DMS153 treated with DMSO at 0.1 percent for 48 hours (cell line): ENCODE data around the gene HNF4A.

Experiments used
- DNase-seq: peaks from one replicate; lab custom pipeline; 2025; ENCODE audit not compliant: unreplicated experiment; lab: John Stamatoyannopoulos, UW

HNF4A gene

DNA sequence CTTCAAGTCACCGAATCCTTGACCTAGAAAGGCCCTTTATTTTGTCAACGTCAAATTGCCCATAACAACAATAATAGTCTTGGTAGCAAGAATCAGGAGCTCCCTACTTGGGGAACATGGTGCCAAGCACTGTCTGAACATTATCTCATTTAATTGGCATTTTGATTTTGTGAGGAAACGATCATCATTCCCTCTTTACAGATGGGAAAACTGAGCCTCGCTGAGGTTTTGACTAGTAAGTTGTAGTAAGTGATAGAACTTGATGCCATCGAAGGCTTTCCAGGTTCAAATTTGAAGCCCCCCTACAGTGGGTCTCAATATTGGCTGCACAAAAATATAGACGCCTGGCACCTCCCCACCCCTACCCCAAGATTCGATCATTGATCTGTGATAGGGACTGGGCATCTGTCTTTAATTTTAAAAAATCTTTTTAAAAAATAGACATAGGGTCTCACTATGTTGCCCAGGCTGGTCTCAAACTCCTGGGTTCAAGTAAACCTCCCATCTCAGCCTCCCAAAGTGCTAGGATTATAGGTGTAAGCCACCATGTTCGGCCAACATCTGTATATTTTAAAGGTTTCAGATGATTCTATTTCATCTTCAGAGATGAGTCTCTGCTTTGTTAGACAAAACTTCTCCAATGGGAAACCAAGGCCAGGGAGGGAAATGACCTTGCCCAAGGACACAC, 36.7 kb downstream of the HNF4A start:
- no peak for DNase-seq

DNA sequence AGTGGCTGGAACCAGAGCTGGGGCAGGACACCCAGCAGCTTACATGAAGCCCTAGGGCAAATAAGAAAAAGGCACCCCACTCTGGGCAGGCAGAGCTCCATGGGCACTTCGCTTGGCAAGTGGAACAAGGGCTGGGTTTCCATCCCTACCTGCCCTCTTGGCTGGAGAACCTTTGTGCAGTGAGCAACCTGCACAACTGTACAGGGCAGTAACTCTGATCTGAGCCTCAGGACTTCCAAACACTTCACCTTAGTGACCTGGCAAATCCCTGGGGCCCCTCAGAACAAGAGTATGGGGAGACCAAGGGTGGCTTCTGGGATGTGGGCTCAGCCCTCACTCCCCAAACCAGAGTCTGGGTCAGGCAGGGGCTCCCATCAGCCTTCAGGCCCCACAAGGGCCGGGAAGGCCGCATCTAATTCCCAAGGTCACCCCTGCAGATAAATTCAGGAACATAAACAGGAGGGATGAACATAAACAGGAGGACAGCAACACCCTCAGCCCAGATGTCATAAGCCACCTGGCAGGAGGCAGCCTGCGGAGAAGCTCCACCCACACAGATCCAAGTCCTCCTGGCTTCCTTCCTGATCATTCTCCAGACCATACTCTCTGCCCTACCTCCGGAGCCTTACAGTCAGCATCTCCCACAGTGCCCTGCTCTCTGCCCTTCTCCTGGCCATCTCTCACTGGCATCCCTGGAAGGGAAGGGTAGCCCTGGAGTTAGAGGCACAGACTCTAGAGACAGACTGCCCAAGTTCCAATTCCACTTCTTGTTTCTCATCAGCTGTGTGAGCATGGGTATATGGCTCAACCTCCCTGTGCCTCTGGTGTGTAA, 37.5 kb downstream of the HNF4A start:
- no peak for DNase-seq

DNA sequence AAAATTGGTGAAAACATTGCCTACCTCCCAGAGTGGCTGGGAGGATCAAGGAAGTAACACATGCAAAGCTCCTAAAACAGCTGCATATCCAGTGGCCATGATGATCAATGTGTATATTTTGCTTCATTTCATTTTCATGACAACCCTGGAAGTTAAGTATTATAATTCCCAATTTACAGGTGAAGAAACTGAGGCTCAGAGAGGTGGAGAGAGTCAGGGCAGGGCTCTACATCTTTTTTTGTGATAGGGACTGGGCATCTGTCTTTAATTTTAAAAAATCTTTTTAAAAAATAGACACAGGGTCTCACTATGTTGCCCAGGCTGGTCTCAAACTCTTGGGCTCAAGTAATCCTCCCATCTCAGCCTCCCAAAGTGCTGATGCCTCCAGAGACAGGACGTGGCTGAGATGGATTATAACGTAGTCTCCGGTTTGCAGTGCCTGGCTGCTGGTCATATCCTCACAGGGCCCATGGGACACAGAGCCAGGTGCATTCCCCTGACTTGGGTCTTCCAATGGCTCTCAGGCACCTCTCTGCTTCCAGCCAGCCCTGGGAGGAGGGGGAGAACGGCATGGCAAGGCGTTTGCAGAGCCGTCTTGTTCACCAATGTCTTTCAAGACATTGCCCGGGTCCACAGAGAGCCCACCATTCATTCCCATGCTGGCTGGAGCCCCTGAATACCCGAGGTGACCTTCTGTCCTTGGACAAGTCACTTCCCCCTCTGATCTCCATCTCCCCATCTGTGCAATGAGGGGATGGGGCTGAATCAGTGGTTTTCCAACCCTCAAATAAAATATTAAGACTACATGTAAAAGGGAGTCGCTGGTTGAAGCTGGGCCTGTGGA, 38.3 kb downstream of the HNF4A start:
- no peak for DNase-seq

DNA sequence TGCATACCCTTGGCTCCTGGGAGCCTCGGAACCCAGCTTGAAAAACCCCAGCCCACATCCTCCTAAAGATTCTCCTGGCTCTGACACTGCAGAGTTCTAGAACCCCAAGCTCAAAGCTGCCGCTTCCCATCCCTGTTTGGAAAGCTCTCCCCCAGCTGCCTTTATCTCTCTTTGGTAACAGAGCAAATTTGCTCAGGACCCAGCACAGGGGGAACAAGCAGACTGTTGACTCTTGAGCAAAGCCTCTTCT, 38.9 kb downstream of the HNF4A start:
- no peak for DNase-seq

DNA sequence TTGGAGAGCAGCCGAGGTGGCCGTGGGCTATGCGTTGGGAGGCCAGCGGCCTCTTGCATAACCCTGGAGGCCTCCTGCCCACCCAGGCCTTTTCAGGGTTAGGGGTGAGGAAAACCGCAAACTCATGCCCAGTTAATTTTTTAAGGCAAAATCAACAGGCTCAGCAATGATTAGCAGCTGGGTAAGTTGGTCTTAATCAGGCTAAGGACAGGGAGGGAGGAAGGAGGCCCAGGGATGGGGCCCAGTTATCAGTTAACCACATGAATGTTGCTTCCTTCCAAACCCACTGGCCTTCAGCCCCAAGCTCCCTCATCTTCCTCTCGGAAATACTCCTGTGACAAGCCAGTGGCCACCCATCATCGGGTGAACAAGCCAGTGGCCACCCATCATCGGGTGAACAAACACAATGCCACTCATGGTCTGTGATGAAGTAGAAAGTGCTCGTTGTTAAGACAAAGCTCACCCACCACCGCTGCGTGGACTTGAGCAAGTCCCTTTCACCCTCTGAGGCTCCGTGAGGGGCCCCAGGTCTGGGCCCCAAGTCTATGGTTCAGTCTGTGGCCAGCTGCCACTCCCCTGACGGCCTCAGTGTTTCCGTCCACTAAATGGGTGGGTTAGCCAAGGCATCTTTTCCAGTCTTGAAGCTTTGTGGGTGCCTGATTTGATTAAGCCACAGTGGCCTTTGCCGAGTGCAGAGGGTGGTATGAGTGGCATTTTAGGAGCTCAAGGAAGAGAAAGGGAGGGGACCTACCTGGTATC, 39.4 kb downstream of the HNF4A start:
- no peak for DNase-seq

DNA sequence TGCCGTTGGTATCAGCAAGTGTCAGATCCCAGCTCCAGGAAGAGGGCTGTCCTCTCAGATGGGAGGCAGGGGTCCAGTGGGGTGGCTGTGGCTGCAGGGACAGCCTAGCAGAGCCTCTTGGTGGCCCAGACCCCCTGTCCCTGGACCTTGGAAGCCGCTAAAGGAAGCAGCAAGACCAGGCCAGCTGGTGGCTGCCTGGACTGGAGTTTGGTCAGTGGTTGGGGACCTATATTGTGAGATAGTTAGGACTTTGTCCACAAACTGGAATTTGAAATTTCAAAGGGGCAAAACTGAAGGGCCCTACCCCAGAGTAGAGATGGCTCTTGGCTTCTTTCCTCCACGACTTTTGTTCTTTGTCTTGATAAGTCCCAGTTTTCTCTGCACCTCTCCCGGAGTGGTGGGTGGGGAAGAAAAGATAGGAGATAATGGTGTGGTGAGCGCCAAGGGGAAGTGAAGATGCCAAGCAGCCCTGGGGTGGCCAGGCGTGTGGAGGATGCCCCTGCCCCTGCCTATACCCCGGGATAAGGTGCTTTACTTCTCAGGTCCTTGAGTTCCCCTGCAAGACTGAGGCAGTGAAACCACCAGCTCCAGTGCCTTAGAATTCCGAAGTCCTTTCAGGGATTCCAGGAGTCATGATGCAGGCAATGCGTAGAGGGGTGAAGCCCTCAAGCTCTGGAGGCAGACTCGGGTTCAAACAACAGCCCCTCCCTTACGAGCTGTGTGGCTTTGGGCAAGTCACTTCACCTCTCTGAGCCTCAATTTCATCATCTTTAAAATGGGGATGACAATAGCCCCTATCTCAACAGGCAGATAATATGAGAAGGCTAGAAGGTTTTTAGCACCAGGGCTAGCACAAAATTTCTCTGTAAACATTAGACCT, 40.2 kb downstream of the HNF4A start:
- DNase-seq = no peak

DNA sequence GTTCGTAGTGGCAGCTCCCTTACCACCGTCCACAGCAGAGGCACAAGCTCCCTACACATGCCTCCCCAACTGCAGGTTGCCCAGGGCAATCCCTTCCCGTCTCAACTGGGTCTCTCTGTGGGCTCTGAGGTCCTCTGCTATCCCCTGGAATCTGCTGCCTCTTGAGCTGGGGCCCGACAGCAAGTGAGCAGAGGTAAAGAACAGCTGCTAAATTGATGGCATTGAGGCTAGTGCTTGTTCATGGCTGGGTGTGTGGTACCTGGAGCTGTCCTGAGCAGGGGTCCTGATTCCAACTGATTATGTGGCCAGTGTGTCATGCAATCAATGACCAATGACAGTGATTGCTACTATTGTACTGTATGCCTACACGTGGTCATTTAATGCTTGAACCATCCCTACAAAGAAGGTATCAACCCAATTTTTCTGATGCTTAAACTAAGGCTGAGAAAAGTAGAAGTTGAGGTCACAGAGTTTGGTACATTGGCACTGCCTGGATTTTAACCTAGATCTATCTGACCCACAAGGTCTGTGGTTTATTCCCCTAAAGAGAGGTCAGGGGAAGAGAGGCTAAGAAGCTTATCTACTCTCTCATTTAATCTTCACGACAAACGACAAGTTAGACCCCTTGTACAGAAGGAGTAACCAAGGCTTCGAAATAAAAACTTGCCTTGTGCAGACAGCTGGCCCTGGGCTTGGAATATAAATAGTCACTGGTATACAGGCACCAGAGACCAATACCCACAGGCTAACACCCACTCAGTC, 41.1 kb downstream of the HNF4A start:
- DNase-seq = no peak

DNA sequence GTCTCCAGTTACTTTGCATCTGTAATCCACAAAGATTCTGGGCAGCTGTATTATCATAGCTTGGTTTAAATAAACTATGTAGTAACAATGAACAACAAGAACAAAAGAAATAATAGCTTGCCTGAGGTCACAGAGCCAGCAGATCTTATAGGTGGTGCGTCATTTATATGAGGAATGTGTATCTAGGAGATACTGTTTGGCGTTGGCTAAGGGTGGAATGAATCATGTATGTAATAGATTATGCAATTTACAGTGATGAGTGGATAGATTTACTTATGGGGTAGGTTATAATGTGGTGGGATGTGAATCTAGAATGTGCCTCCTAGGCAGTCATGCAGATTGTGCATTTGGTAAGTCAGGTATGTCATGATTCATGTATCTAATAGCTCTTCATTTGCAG, 42.8 kb downstream of the HNF4A start:
- DNase-seq = no peak

DNA sequence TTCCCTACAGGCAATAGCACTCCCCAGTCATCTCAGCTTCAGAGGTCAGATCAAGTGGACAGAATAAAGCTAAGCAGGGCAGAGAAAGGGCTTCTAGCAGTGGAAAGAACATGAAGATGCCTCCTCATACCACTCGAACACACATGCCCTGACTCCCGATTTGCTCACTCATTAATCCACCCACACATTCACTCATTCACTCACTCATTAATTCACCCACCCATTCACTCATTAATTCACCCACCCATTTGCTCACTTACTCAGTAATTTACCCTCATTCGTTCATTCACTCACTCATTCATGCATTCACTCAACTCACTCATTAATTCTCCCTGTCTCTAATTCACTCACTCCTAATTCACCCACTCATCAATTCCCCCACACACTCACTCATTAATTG, 43.9 kb downstream of the HNF4A start:
- DNase-seq = no peak

DNA sequence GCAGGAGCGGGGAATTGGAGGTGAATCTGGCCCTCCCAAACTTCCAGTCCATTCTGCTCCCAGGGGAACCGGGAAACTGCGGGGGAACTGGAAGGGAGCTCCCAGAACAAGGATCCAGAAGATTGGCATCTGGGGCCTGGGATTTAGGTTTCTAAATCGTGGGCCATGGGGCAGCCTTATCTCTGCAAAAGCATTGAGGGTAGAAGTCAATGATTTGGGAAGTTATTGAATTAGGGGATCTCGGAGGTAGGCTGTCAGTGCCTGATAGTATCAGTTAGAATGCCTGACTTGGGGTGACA, 45.1 kb downstream of the HNF4A start:
- no peak for DNase-seq

DNA sequence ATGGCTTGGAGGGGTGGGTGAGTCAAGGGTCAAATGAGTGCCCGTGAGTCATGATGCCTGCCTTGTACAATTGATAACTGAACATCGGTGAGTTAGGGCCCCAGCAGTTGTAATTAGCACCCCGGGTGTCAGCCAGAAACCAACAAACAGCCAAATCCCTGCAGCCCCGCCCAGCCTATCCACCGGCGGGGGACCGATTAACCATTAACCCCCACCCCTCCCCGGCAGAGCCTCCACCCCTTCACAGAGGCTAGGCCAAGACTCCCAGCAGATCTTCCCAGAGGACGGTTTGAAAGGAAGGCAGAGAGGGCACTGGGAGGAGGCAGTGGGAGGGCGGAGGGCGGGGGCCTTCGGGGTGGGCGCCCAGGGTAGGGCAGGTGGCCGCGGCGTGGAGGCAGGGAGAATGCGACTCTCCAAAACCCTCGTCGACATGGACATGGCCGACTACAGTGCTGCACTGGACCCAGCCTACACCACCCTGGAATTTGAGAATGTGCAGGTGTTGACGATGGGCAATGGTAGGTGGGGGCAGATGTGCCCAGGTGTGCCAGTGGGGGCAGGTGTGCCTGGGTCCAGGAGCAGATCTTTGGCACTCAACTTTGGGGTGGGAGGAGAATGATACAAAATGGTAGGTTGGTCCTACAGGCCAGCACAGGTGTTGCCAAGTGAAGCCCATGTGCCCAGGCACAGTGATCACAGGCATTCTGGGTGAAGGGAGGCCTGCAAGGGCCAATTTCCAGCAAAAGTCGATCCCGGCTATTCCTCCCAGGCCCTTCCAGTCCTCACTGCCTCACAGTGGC, 45.7 kb downstream of the HNF4A start:
- DNase-seq = no peak

DNA sequence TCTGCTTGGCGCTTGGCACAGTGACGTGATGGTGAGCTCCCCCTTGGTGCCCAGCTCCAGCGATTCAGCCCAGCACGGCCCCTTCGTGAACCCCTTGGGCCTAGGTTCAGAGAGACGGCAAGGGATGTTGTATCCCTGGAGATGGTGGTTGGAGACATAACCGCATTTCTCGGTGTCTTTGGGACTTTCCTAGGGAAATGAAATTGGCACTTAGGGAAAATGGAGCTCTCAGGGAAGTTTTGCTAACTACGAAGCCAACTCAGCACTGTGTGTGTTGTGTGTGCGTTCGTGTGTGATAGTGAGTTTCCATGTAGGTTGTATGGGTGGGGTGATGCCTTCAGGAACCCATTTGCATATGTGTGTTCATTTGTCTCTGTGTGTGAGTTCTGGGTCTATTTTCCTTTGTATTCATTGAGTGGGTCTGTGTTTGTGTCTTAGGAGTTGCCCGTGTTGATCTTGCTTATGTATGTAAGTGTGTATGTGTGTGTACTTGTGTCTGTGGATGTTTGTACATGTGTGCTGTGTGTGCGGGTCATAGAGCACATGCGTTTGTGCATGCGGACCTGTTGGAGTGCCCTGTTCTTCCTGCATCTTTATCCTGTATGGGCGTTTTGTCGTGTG, 46.4 kb downstream of the HNF4A start:
- DNase-seq = no peak

DNA sequence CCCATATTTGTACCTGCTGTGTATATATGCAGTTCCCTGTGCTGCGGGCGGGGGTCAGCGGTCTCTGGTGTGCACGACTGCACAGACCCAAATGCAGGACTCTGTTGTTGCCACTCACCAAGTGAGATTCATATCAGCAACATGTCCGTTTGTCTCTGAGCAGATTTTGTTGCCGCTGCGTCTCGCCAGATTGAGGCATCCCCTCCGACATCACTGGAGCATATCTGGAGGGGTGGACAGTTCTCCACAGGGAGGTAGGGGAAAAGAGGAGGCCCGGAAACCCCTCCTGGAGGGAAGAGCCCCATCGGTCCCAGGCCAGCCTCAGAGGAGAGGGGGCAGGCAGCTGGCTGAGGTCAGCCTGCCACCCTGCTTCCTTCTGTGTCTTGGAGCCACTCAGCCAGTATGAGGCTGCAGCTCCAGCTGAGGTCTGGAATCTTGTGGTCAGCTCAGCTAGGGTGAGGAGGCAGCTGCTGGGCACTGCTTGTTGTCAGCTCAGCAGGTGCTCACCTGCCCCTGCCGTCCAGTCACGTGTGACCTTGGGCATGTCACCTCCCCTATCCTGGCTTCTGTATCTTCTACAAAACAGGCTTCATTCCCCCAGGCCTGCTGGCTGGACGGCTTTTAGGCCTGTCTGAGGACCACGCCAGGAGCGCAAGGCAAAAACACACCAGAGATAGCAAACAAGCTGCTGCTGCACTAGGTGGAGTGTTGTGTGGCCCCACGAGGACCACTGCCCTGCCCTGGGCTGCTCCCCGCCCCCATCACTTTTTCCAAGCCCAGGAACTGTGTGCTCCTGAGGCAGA, 47.1 kb downstream of the HNF4A start:
- DNase-seq = no peak

DNA sequence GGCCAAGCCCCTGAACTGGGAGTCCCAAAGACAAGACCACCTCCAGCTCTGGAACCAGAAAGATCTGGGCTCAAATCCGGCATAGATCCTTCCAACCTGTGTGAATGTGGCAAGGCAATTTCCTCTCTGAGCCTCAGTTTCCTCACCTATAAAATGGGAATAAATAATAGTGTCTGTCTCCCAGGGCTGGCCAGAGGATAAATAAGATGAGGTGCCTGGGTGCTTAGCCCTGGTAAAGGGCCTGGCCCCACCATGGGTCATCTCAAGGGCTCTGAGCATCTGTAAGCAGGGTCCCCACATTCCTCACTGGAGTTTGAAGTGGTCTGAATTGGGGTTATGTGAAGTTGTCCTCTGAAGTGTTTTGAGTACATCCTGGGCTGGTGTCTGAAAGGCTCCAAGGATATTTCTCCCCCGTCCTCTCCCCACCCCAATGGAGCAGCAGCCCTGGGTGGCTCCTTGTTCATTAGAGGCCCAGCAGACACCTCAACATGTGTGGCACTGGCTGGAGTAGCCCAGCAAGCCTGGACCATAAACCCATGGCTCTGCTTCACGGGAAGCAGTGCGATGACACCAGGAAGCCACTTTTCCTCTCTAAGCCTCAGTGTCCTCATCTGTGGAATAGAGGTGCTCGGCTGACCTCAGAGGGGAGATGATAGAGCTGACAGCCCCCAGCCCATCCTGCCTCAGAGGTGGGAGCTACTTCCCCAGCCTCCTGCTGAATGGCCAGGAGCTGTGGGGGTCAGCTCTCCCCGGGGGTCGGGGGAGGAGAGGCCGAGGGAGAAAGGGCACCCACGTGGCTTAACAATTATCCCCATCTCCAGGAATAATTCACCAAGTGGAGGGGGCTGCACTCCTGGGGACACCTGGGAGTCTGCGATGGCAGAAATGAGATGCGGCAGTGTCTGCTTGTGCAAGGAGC, 48.0 kb downstream of the HNF4A start:
- DNase-seq = no peak

DNA sequence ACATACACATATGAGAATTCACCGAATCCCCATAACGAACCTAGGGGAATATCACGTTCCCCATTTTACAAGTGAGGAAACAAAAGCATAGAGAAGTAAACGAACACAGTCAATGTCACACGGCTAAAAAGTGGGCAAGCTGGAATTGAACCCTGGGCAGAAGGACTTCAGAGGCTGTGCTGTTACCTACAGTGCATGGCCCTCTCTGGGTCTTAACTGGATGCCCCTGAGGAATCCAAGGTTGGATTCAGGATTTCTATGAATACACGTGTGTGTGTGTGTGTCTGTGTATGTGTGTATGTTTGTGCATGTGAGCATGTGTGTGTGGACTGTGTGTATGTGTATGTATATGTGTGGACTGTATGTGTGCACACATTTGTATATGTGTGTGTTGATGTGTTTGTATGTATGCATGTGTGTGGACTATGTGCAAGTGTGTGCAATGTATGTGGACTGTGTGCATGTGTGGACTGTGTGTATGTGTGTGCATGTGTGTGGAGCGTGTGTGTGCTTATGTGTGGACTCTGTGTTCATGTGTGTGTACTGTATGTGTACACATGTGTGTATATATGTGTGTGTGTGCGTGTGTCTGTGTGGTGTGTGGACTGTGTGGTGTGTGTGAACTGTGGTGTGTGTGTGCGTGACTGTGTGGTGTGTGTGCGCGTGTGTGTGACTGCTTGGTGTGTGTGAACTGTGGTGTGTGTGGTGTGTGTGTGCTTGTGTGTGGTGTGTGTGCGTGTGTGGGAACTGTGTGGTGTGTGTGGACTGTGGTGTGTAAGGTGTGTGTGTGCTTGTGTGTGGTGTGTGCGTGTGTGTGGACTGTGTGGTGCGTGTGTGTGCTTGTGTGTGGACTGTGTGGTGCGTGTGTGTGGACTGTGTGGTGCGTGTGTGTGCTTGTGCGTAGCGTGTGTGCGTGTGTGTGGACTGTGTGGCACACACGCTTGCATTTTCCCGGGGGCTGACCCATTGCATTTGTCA, 49.0 kb downstream of the HNF4A start:
- no peak for DNase-seq

DNA sequence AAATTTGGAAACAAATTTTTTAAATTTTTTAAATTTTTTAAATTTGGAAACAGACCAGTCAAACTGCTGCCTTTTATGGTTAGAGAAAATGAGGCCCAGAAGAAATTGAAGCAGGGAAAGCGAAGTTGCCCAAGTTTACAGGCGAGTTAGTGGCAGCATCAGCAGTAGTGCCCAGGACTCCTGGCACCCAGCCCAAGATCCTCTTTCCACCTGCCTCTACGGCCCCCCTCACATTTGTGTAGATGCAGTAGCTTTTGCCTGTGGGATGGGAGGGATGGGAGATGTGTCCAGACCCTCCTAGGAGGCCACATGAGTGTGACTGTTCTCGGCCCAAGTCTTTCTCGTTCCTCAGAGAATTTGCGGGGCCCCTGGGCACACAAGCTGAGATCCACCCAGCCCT, 49.8 kb downstream of the HNF4A start:
- DNase-seq = no peak
